ENCODE measurements around the gene CCDC148.

DNA sequence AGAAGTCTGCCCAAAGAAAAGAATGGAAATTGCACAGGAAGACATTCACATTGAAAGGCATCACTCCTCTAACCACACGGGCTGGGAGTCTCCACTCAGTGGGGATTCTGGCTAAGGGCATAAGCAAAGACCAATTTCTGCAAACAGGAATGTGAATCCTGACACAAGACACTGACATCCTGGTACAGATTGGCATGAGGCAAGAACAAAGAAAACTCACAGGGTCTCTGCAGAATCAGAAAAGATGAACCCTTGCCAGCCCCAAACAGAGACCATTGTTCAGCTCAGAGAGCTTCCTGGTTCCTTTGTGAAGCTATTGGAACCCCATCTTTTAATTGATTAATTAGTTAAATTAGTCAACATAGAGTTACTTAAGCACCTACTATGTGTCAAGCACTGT, 272.6 kb downstream of the CCDC148 start:
- TF ChIP-seq POLR2A (IDR thresholded peaks at IDR 0.05; ENCODE audit: low read depth, low read length) (no peak), TAF1 (IDR thresholded peaks at IDR 0.05; ENCODE audit: low read depth, low read length) (no peak), POLR2AphosphoS5 (IDR thresholded peaks at IDR 0.05; ENCODE audit: low read depth, low read length) (no peak), PAX5 (IDR thresholded peaks at IDR 0.05; ENCODE audit: insufficient read depth, low read length, severe bottlenecking) (no peak), SPI1 (IDR thresholded peaks at IDR 0.05; ENCODE audit: low read depth, low read length) (no peak), POU2F2 (IDR thresholded peaks at IDR 0.05; ENCODE audit: low read depth, low read length) (no peak)
